Measurements from ENCODE around the gene FAM200B.

DNA sequence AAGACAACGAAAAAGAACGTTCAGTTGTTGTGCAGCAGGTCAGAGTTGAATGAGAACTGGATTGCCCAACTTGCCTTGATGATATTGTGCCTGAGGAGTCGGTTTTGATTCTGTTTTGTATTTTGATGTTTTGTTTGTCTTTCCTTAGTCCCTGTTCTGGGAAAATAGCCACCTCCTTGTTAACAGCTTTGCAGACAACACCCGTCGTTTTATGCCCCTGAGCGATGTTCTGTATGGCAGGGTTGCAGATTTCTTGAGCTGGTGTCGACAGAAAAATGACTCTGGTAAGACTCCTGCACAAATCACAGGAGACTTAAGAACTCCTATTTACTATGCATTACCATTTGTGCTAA, 25.7 kb downstream of the FAM200B start:
- TF ChIP-seq, protein P1, sequence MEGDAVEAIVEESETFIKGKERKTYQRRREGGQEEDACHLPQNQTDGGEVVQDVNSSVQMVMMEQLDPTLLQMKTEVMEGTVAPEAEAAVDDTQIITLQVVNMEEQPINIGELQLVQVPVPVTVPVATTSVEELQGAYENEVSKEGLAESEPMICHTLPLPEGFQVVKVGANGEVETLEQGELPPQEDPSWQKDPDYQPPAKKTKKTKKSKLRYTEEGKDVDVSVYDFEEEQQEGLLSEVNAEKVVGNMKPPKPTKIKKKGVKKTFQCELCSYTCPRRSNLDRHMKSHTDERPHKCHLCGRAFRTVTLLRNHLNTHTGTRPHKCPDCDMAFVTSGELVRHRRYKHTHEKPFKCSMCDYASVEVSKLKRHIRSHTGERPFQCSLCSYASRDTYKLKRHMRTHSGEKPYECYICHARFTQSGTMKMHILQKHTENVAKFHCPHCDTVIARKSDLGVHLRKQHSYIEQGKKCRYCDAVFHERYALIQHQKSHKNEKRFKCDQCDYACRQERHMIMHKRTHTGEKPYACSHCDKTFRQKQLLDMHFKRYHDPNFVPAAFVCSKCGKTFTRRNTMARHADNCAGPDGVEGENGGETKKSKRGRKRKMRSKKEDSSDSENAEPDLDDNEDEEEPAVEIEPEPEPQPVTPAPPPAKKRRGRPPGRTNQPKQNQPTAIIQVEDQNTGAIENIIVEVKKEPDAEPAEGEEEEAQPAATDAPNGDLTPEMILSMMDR (IDR thresholded peaks at IDR 0.05) = no peak
- TF ChIP-seq EP300 (IDR thresholded peaks at IDR 0.05) (no peak), POLR2A (IDR thresholded peaks at IDR 0.05) (no peak), POLR2AphosphoS5 (IDR thresholded peaks at IDR 0.05) (no peak)
